GM12891 (cell line): Measurements from ENCODE around the gene PDCD1.

Source experiments
- DNase-seq: peaks from one replicate; pipeline ENCODE4 v3.0.0; 2011; ENCODE audit warnings: low spot score; ENCODE audit not compliant: insufficient read length
- FAIRE-seq: peaks from 2 replicates; lab custom pipeline; 2011; peaks lifted over from hg19 to GRCh38; lab: Jason Lieb, UNC
- PAX5 ChIP-seq: IDR thresholded peaks from 2 replicates; pipeline ENCODE4 v1.6.1; 2011; ENCODE audit warnings: low read length, moderate library complexity, mild to moderate bottlenecking; ENCODE audit not compliant: insufficient read depth, severe bottlenecking
- POLR2A ChIP-seq: IDR thresholded peaks from 2 replicates; pipeline ENCODE4 v1.6.1; 2011; ENCODE audit warnings: low read depth, low read length, control low read depth
- POLR2AphosphoS5 ChIP-seq: IDR thresholded peaks from 2 replicates; pipeline ENCODE4 v1.6.1; 2011; ENCODE audit warnings: low read depth, low read length, control low read depth
- POU2F2 ChIP-seq: IDR thresholded peaks from 2 replicates; pipeline ENCODE4 v1.6.1; 2011; ENCODE audit warnings: low read depth, mild to moderate bottlenecking, control low read depth, low read length, moderate library complexity
- SPI1 ChIP-seq: IDR thresholded peaks from 2 replicates; pipeline ENCODE4 v1.6.1; 2011; ENCODE audit warnings: low read depth, low read length, control low read depth
- TAF1 ChIP-seq: IDR thresholded peaks from 2 replicates; pipeline ENCODE4 v1.6.1; 2011; ENCODE audit warnings: low read depth, low read length, control low read depth

The PDCD1 gene

GRCh38 chr2:241887806-241888522 lies 29.3 kb upstream of the PDCD1 start:
- FAIRE-seq (no peak), DNase-seq (no peak)
- no peak for TF ChIP-seq SPI1
- no peak for TF ChIP-seq PAX5
- TF ChIP-seq TAF1, result no peak
- TF ChIP-seq POU2F2, result no peak
- no peak for TF ChIP-seq POLR2AphosphoS5

GRCh38 chr2:241886840-241887447 lies 28.2 kb upstream of the PDCD1 start:
- TF ChIP-seq POLR2A (no peak), SPI1 (no peak)
- DNase-seq (no peak), FAIRE-seq (peak; percentile 5)

- FAIRE-seq, result no peak
- TF ChIP-seq POLR2A (no peak), SPI1 (no peak), POLR2AphosphoS5 (no peak)
- DNase-seq, result no peak
These were observed 27.4 kb upstream of the PDCD1 start for GRCh38 chr2:241885946-241886643.

GRCh38 chr2:241885291-241885945 lies 26.7 kb upstream of the PDCD1 start:
- no peak for TF ChIP-seq TAF1
- no peak for TF ChIP-seq SPI1
- TF ChIP-seq PAX5, result no peak
- TF ChIP-seq POLR2A, result no peak
- TF ChIP-seq POLR2AphosphoS5, result no peak
- no peak for TF ChIP-seq POU2F2
- no peak for DNase-seq
- FAIRE-seq, result no peak

- DNase-seq (no peak), FAIRE-seq (no peak)
- TF ChIP-seq POU2F2 (no peak), POLR2A (no peak), POLR2AphosphoS5 (no peak), SPI1 (no peak), PAX5 (no peak)
These were observed 26.2 kb upstream of the PDCD1 start for GRCh38 chr2:241884951-241885290.

- peak; percentile 92 for TF ChIP-seq SPI1
- peak; percentile 17; the same call in 1 of the 2 replicates for TF ChIP-seq POU2F2
- no peak for TF ChIP-seq POLR2AphosphoS5
- peak; percentile 70 for TF ChIP-seq POLR2A
- no peak for TF ChIP-seq PAX5
- TF ChIP-seq TAF1, result 0 out of 2 replicates have a peak, but pooled peaks have one; percentile 28
- DNase-seq, result peak; percentile 78
These were observed 23.5 kb upstream of the PDCD1 start for GRCh38 chr2:241882091-241882625.

GRCh38 chr2:241880311-241881073 lies 21.8 kb upstream of the PDCD1 start:
- TF ChIP-seq POLR2A, result no peak
- no peak for TF ChIP-seq POU2F2
- TF ChIP-seq SPI1, result no peak
- TF ChIP-seq TAF1, result no peak
- TF ChIP-seq POLR2AphosphoS5, result no peak
- TF ChIP-seq PAX5, result no peak
- FAIRE-seq (peak; percentile 62), DNase-seq (no peak)

More at GRCh38 chr2:241882091-241882625, 23.5 kb upstream of the PDCD1 start:
- FAIRE-seq, result no peak

- DNase-seq (no peak), FAIRE-seq (no peak)
- TF ChIP-seq SPI1 (no peak), POLR2A (no peak), PAX5 (no peak), TAF1 (no peak), POU2F2 (no peak), POLR2AphosphoS5 (no peak)
These were observed 20.6 kb upstream of the PDCD1 start for GRCh38 chr2:241879326-241879725.
